ENCODE results near the gene PHB1. TPM values are rescaled to one million over a fixed set of nuclear protein-coding genes. Genes with fewer than 3 reads are reported as not detected.

The PHB1 gene
- total RNA-seq, 4 donors from 2014 or later, result 98.7 to 108 (median 102) TPM

DNA sequence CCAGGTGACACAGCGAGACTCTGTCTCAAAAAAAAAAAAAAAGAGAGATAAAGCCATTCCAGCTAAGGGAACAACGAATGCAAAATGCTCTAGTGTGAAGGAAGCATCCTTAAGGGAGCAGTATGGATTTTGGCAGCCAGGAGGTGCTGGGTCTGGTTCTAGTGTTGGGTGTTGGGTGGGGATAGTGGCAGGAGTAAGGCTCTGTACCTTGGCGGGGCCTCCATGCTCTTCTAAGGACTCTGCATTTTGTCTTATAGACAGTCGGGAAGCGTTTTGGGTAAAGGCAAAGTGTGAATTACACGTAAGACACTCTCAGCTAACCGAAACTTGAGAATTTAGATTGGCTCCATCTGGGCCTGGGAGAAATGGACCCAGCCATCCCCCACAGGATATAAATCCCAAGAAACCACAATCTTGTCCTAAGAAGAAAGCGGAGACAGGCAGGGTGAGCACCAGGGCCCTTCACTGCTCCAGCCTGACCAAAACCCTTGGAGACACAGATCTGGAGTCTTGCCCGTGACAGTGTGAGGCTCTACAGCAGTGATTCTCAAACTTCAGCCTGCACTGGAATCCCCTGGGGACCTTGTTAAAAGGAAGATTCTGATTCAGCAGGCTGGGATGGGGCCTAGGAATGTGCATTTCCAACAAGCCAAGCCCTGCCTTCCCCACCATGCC, 33.1 kb upstream of the PHB1 start:
- Histone ChIP-seq H3K27ac (no peak overlapping the region), H3K4me1 (no peaks in the 10 kb centered on the region), H3K36me3 (no peaks in the 10 kb centered on the region), H3K27me3 (peaks cover 26% of the 10 kb centered on the region), H3K9me3 (no peaks in the 10 kb centered on the region), H3K4me3 (no peak overlapping the region)
- ATAC-seq, result no peak
- TF ChIP-seq POLR2AphosphoS5 (IDR thresholded peaks at IDR 0.05), result no peak
- no peak for TF ChIP-seq POLR2A (IDR thresholded peaks at IDR 0.05)
- no peak for TF ChIP-seq EP300 (IDR thresholded peaks at IDR 0.05)
- TF ChIP-seq, protein P1, sequence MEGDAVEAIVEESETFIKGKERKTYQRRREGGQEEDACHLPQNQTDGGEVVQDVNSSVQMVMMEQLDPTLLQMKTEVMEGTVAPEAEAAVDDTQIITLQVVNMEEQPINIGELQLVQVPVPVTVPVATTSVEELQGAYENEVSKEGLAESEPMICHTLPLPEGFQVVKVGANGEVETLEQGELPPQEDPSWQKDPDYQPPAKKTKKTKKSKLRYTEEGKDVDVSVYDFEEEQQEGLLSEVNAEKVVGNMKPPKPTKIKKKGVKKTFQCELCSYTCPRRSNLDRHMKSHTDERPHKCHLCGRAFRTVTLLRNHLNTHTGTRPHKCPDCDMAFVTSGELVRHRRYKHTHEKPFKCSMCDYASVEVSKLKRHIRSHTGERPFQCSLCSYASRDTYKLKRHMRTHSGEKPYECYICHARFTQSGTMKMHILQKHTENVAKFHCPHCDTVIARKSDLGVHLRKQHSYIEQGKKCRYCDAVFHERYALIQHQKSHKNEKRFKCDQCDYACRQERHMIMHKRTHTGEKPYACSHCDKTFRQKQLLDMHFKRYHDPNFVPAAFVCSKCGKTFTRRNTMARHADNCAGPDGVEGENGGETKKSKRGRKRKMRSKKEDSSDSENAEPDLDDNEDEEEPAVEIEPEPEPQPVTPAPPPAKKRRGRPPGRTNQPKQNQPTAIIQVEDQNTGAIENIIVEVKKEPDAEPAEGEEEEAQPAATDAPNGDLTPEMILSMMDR (IDR thresholded peaks at IDR 0.05), result no peak
- 48 to 73% methylated on average over 4 to 7 of the region's 9 CpGs for WGBS, 2 donors (ENCODE audit: low coverage in 1 of 2)

DNA sequence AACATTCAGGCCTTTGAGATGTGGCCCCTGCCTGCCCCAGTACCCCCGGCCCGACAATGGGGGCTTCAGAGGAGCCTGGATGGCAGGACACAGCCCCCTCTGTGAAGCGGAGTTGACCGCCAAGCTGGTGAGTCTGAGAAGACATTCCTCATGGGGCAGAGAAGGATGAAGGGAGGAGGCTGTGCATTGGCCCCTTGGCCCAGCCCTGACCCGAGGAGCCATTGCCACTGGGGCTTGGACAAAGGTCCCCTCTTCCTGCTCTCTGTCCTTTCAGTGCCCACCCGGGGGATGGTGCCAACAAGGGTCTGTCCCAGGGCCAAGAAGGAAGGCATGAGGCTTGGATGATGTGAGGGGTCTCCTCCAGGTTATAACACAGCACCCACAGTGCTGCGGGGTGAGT, 30.9 kb upstream of the PHB1 start:
- Histone ChIP-seq H3K9me3 (no peaks in the 10 kb centered on the region), H3K4me1 (no peaks in the 10 kb centered on the region), H3K27me3 (peaks cover 44% of the 10 kb centered on the region), H3K4me3 (no peak overlapping the region), H3K27ac (no peak overlapping the region), H3K36me3 (no peaks in the 10 kb centered on the region)
- ATAC-seq, result no peak
- WGBS, 2 donors (ENCODE audit: low coverage in 1 of 2), result 83 to 94% methylated on average over 1 to 5 of the region's 7 CpGs
- TF ChIP-seq, protein P1 (IDR thresholded peaks at IDR 0.05), result no peak
- TF ChIP-seq POLR2AphosphoS5 (IDR thresholded peaks at IDR 0.05) (no peak), POLR2A (IDR thresholded peaks at IDR 0.05) (no peak), EP300 (IDR thresholded peaks at IDR 0.05) (no peak)

DNA sequence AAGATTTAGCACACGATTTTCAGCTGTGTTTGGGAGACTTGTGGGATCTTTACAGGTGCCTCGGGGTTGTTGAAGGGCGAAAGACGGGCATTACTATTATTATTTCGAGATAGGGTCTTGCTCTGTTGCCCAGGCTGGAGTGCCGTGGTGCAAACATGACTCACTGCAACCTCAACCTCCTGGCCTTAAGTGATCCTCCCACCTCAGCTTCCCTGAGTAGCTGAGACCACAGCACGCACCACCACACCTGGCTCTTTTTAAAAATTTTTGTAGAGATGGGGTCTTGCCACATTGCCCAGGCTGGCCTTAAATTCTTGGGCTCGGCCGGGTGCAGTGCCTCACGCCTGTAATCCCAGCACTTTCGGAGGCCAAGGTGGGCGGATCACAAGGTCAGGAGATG, 29.7 kb upstream of the PHB1 start:
- Histone ChIP-seq H3K9me3 (no peaks in the 10 kb centered on the region), H3K36me3 (no peaks in the 10 kb centered on the region), H3K27me3 (peaks cover 56% of the 10 kb centered on the region), H3K4me1 (no peaks in the 10 kb centered on the region), H3K27ac (no peak overlapping the region), H3K4me3 (no peak overlapping the region)
- no peak for TF ChIP-seq POLR2AphosphoS5 (IDR thresholded peaks at IDR 0.05)
- TF ChIP-seq, protein P1 (IDR thresholded peaks at IDR 0.05), result no peak
- TF ChIP-seq POLR2A (IDR thresholded peaks at IDR 0.05), result no peak
- no peak for TF ChIP-seq EP300 (IDR thresholded peaks at IDR 0.05)
- WGBS, 2 donors (ENCODE audit: low coverage in 1 of 2), result 57 to 80% methylated on average over 2 to 3 of the region's 12 CpGs
- ATAC-seq, result no peak

GRCh38 chr17:49443862-49444261, 29.2 kb upstream of the PHB1 start:
- ATAC-seq, result no peak
- H3K27me3 ChIP-seq, result peaks cover 61% of the 10 kb centered on the region
- WGBS, 2 donors (ENCODE audit: low coverage in 1 of 2), result 10 to 24% methylated on average over 2 to 3 of the region's 6 CpGs

More at GRCh38 chr17:49443862-49444261, 29.2 kb upstream of the PHB1 start:
- Histone ChIP-seq H3K9me3 (no peaks in the 10 kb centered on the region), H3K36me3 (no peaks in the 10 kb centered on the region), H3K27ac (no peak overlapping the region), H3K4me1 (no peaks in the 10 kb centered on the region), H3K4me3 (no peak overlapping the region)
- TF ChIP-seq POLR2A (IDR thresholded peaks at IDR 0.05), result no peak
- no peak for TF ChIP-seq POLR2AphosphoS5 (IDR thresholded peaks at IDR 0.05)
- no peak for TF ChIP-seq EP300 (IDR thresholded peaks at IDR 0.05)
- TF ChIP-seq, protein P1 (IDR thresholded peaks at IDR 0.05), result no peak

All from gastroesophageal sphincter (tissue), 4 donors.